GM12801 (cell line): Measurements from ENCODE around the gene TSKU.

Experiments used
- TF ChIP-seq, protein P1 (sequence below): IDR thresholded peaks from one replicate; pipeline ENCODE4 v1.5.1; 2011; ENCODE audit warnings: control low read depth; ENCODE audit not compliant: insufficient read length; ENCODE audit errors: extremely low read depth

TSKU gene

DNA sequence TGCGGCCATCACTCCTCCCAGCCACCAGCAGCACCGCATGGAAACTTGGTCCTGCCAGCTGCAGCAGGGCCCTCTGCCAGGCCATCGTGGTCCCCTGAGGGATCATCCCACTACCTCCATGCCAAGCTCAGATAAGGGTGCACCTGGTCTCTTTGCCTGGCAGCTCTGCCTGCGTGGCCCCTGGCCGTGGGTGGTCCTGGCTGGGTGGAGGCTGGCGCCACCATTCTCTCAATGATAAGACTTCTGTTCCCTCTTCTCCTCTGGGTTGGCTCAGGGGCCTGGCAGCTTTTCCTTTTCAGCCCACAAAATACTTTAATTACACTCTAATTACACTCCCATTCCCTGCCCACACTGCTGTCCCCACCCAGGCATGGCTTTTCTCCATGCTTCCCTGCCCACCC is 26.8 kb upstream of the TSKU start:
- TF ChIP-seq, protein P1, sequence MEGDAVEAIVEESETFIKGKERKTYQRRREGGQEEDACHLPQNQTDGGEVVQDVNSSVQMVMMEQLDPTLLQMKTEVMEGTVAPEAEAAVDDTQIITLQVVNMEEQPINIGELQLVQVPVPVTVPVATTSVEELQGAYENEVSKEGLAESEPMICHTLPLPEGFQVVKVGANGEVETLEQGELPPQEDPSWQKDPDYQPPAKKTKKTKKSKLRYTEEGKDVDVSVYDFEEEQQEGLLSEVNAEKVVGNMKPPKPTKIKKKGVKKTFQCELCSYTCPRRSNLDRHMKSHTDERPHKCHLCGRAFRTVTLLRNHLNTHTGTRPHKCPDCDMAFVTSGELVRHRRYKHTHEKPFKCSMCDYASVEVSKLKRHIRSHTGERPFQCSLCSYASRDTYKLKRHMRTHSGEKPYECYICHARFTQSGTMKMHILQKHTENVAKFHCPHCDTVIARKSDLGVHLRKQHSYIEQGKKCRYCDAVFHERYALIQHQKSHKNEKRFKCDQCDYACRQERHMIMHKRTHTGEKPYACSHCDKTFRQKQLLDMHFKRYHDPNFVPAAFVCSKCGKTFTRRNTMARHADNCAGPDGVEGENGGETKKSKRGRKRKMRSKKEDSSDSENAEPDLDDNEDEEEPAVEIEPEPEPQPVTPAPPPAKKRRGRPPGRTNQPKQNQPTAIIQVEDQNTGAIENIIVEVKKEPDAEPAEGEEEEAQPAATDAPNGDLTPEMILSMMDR: no peak

DNA sequence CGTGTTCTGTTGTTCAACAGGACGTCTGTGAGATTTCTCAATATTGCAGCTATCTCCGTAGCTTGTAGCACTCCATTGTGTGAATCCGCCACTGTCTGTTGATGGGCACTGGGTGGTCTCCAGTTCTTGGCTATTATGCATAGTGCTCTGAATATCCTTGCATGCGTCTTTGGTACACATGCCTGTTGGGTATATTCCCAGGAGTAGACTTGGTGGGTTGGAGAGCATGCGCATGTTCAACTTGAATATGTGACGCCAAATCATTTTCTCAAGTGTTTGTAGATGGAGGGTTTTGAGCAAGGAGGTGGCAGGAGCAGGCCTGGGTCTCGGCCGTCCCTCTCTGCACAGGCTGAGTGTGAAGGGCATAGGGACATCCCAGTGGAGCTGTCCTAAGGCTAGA is 24.8 kb upstream of the TSKU start:
- TF ChIP-seq, protein P1: no peak

DNA sequence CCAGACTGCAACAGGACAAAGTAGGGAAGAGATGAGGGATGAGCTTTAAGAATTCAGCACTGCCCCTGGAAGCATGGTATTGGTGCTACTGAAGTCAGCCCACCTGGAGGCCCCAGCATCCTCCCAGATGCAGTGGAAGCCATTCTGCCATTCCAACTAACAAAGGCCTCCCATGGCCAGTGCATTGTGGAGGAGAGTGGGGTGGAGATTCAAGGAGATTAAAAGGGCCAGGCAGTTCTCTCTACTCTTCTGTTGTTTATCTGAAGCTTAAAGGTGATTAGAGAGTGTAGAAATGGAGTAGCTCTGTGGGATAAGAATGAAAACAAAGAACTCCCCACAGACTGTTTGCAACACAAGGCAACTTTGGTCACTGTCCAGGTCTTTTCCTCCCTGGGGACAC is 24.1 kb upstream of the TSKU start:
- TF ChIP-seq, protein P1: no peak

DNA sequence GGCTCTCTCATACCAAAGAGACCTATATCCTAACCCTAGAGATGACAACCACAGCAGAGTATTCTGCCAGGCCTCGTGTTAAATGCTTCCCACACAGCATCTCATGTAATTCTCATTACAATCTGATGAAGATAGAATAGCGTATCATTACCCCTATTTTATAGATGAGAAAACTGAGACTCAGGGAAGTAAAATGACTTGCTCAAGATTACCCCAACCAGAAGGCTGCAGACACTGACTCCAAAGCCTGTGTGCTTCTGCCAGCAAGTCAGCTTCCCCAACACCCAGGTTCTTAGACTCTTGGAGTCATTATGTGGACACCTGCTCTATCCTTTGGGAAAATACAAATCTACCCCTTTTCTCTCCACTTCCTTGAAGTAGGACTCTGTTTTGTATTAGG is 23.6 kb upstream of the TSKU start:
- TF ChIP-seq, protein P1: no peak

DNA sequence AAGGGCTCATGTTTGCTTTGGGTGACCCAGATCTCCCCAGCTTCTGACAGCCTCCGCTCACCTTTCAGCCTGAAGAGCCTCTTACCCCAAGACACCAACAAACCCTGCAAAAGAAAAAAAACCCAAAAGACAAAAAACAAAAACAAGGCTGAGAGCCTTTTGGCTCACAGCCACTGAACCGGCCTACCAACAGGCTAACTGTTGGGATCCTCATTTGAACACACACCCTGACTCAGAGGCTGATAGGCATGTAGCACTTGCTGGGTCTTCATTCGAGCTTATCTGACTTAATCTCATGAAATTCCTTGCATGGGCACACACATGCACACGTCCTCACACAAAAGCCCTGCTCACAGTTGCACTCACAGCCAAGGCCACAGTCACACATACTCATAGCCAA is 22.9 kb upstream of the TSKU start:
- TF ChIP-seq, protein P1: no peak

DNA sequence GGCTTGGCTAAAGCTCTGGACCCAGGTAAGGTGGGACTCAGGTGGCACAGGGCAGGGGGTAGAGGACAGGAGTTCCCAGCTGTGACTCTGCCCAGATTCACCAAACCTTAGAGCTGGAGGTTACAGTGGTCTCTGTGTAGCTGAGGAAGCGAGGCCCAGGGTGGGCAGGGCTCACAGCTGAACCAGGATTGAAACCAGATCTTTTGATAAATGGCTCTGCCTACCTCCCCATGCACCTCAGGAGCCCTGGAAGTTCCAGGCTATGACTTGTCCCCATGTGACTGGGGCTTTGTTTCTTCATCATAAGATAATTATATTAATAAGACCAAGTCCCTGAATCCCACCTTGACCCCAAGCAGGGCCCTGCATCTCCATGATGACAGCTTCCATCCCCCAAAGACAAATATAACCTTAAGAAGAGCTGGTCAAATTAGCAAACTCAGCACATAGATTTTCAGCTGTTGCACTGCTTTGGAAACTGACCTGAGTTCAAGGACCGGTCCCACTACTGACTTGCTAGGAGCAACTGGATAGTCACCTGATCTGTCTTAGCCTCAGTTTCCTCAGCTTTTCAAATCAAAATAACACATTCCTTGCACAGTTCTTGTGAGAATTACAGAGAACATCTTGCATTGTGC is 21.3 kb upstream of the TSKU start:
- TF ChIP-seq, protein P1: no peak

DNA sequence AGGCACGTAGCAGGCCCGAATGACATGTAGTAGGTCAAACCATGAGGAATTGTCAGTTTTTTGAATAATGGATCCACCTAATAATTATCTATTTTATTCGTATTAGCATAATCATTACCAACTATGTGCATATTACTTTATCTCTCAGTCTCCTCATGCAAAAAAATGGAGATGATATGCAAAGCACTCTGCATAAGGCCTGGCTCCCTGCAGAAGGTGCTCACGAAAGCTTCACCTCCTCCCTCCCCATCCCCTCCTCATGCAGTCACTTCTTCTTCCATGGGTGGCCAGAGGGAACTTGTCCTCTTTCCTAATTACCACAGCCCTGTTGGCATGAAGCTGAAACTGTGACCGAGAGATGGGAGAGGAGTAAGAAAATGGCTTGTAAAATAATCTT is 20.8 kb upstream of the TSKU start:
- TF ChIP-seq, protein P1: no peak
